ENCODE results near the gene FXYD6. TPM values are rescaled to one million over a fixed set of nuclear protein-coding genes. Genes with fewer than 3 reads are reported as not detected.

FXYD6 gene
- total and polyA plus RNA-seq, 2 of the 8 experiments (the other 6 are each of a cell fraction or from before 2014, with no cell fraction given): 44.6 to 117 TPM

DNA sequence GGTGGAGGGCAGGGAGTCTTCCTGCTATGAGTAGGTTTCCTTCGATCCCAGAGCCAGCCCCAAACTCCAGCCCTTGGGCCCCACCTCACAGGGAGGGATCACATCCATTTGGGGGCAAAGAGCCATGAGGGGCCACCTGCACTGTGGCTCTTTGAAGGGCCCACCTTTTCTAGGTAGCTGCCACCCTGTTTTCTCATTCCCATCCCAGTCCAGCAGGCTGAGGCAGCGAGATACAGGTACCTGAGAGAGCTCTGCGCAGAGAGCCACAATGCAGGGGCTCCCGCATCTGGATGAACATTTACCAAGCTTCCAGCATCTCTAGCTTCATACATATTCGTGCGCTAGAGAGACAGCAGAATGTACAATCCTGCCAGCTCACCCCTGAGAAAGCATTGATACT is 16.3 kb downstream of the FXYD6 start:
- 82% methylated on average over 5 of the region's 6 CpGs; no CpG with 5 or more reads in 1 of the 2 experiments for WGBS, 2 experiments (ENCODE audit: extremely low coverage in 1 of 2, insufficient coverage in 1 of 2, insufficient read length in 1 of 2, insufficient replicate concordance in 2 of 2, low coverage in 1 of 2, low lambda C conversion rate in 2 of 2, missing lambda C conversion rate in 1 of 2)
- no peak overlapping the region for H2AFZ ChIP-seq (ENCODE audit: low read length)
- no peaks in the 10 kb centered on the region for H3K9me3 ChIP-seq (ENCODE audit: insufficient read depth in 2 of 2, low read depth in 1 of 2, low read length in 1 of 2)
- no peak overlapping the region for H3K27ac ChIP-seq (ENCODE audit: low read depth, low read length)
- H2BK120ac ChIP-seq (replicated peaks; ENCODE audit: low read depth, low read length): no peak overlapping the region
- no peaks in the 10 kb centered on the region for H3K27me3 ChIP-seq (replicated peaks in 1 of 4; ENCODE audit: control insufficient read depth in 3 of 4, extremely low read depth in 1 of 4, insufficient read depth in 3 of 4, low read length in 3 of 4)
- H3K23ac ChIP-seq (ENCODE audit: insufficient read length): no peak overlapping the region
- H3K14ac ChIP-seq (ENCODE audit: insufficient read length): no peak overlapping the region
- no peak overlapping the region for H4K5ac ChIP-seq (ENCODE audit: insufficient read length, low read depth, low read length)
- no peak for DNase-seq (ENCODE audit: low read depth in 1 of 2, low spot score in 2 of 2)
- H3K9ac ChIP-seq (replicated peaks in 1 of 4; ENCODE audit: extremely low read depth in 1 of 4, low read depth in 3 of 4, low read length in 3 of 4): no peak overlapping the region
- no peaks in the 10 kb centered on the region; the same call in 1 of the 2 replicates for H3K79me1 ChIP-seq (ENCODE audit: low read depth, low read length)
- ChIA-PET CTCF (ENCODE audit: partially characterized antibody) (interaction anchor here (0.7 to 5.8 kb wide), 13 partner anchors 9 to 435 kb away, joined by 3 to 28 read pairs (median 4); no protein-coding TSS in a partner anchor), POLR2A (ENCODE audit: partially characterized antibody) (no interaction called here)
- no peaks in the 10 kb centered on the region for H3K23me2 ChIP-seq (ENCODE audit: low read depth, low read length)
- no peak overlapping the region for H2BK15ac ChIP-seq (ENCODE audit: low read length)
- peaks cover 0 to 32% of the 10 kb centered on the region in 2 experiments; a peak in 2 of 4 replicates for H3K79me2 ChIP-seq (ENCODE audit: control insufficient read depth in 1 of 2, insufficient read depth in 2 of 2, low read length in 2 of 2)
- H2BK5ac ChIP-seq (ENCODE audit: low read depth, low read length): no peak overlapping the region
- H4K20me1 ChIP-seq (replicated peaks in 1 of 2; ENCODE audit: control insufficient read depth in 1 of 2, insufficient read depth in 2 of 2, low read length in 2 of 2): peaks cover 6 to 11% of the 10 kb centered on the region in 2 experiments
- no peak overlapping the region for H3K4ac ChIP-seq (replicated peaks; ENCODE audit: insufficient read length, low read depth, low read length)
- no peak overlapping the region for H4K91ac ChIP-seq (replicated peaks; ENCODE audit: insufficient read length, low read length)
- FAIRE-seq: no peak
- no peak overlapping the region for H3K4me2 ChIP-seq (ENCODE audit: insufficient read depth in 1 of 2, low read depth in 2 of 2, low read length in 2 of 2)
- peaks cover 6 to 18% (median 14%) of the 10 kb centered on the region in 4 experiments for H3K4me1 ChIP-seq (replicated peaks in 1 of 4; ENCODE audit: control insufficient read depth in 3 of 4, insufficient read depth in 4 of 4, low read length in 3 of 4)
- no peak overlapping the region for H2BK12ac ChIP-seq (ENCODE audit: low read depth, low read length)
- no peak overlapping the region for H3K18ac ChIP-seq (ENCODE audit: extremely low read depth, low read length)
- H2AK5ac ChIP-seq (ENCODE audit: low read depth, low read length): no peak overlapping the region
- no peak overlapping the region for H3K4me3 ChIP-seq (ENCODE audit: extremely low read depth in 1 of 4, insufficient read depth in 2 of 4, low read depth in 3 of 4, low read length in 4 of 4)
- H3K56ac ChIP-seq (replicated peaks; ENCODE audit: insufficient read length, low read depth, low read length): no peak overlapping the region
- no peak overlapping the region for H4K8ac ChIP-seq (ENCODE audit: extremely low read depth, insufficient read depth, low read length)
- no peaks in the 10 kb centered on the region for H3K36me3 ChIP-seq (ENCODE audit: control insufficient read depth in 2 of 4, insufficient read depth in 4 of 4, low read length in 3 of 4)
- no peak overlapping the region for H2BK20ac ChIP-seq (ENCODE audit: low read length)
- TF ChIP-seq PHF8 (conservative IDR thresholded peaks at IDR 0.05; ENCODE audit: low read depth, low read length) (no peak), HDAC2 (IDR thresholded peaks at IDR 0.05; ENCODE audit: borderline replicate concordance in 1 of 2, low read depth in 2 of 2, low read length in 2 of 2) (no peak)
